ENCODE results near the gene SF3A2. TPM values are rescaled to one million over a fixed set of nuclear protein-coding genes. Genes with fewer than 3 reads are reported as not detected.

Gene SF3A2
- polyA plus RNA-seq, 3 donors = 78.4 to 99.8 (median 85.6) TPM

DNA sequence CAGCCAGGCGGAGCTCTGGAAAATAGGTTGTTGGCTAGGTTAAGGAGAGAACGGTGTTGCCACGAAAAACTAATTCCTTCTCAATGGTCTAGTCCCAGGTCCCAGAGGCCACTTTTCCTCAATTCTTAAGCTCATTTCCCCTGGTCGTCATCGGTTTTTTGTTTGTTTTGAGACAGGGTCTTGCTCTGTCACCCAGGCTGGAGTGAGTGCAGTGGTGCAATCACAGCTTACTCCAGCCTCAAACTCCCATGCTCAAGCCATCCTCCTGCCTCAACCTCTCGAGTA, 1.2 kb downstream of the SF3A2 start:
- DNase-seq = no peak

DNA sequence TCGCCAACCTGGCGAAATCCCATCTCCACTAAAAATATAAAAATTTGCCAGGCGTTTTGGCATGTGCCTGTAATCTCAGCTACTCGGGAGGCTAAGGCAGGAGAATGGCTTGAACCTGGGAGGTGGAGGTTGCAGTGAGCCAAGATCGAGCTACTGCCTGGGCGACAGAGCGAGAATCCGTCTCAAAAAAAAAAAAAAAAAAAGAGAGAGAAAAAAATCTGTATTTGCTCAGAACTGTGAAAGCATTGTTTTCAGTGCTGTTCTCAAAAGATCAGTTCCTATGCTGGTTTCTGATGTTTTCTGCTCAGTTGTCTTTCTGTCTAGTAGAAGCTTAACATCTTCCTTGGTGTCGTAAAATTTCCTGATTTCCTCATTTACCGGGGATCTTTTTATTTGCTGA, 2.5 kb downstream of the SF3A2 start:
- DNase-seq = no peak

DNA sequence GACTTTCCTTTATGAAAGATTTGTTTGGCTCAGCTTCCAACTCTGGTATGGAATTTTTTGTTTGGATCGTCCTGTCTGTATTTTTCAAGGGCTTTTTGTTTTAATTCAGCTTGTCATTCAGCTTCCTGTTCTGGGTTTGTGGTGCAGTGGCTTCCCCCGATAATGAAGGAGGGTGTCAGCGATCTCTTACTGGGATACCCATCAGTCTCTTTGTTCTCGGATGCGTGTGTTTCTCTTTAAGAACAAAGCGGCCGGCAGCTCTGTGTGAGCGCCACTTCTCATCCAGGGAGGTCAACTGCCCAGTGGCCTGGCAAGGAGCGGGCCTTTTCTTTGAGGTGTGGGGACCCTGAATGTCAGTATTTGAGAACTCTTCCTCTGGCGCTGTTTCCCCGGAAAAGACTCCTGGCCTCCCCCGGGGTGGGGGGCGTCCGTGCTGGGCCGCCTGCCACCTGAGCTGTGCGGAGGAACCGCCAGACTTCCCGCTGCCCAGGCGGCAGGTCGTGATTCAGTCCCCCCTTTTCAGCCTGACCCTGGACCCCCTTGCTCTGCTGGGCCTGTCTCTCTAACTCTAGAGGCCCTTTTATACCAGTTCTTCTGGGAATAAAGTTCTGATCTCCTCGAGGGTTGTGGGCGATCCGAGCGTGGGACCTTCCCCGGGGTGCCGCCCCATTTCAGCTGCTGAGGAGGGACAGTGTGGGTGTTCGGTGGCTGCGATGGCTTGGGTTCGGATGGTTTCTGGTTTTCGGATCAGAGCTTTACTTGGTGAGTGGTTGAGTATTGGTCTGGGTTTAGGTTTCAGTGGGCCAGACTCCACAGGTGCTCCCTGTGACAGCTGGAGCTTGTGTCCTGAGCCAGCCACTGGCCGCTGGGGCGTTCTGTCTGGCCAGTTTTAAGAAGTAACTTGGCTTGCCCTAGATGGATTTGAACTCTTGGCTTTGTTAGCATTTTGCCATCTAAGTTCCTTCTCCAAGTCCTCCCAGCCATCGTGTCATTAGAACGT, 3.4 kb downstream of the SF3A2 start:
- DNase-seq = no peak

DNA sequence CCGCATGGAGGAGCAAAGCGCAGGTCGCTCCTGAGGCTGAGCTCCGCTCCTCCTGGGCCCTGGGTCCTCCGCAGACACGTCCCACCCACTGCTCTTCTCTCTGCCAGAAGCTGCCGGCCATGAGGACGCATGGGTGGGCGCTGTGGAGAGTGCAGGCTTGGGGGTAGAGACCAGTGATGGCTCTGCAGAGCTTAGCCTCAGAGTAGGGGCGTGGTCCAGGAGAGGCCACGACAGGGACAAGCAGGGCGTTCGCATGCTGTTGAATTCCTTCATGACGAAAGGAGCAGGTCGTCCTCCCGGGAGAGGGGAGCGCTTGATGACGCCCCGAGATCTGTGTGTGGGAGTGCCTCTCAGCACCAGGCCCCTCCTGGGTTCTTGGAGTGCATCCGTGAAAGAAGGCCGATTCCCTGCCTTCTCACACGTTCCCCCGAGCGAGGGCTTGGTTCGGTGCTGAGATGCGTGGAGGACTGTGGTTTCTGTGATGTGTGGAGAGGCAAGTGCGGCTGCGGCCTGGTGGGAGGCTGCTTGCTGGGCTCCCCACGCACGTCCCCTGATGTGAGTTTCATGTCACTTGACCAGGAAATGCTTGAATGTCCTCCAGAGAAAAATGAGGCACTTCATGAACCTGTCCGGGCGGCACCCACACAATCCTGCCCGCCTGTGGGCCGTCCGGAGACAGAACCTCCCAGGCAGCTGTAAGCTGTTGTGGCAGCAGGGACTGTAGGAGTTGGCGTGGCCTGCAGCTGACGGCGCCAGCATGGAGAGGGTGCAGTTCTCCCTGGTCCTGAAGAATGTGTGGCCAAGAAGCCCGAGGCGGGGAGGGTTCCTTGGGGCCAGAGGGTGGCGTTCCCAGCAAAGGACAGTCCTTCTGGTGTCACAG, 4.5 kb downstream of the SF3A2 start:
- no peak for DNase-seq

DNA sequence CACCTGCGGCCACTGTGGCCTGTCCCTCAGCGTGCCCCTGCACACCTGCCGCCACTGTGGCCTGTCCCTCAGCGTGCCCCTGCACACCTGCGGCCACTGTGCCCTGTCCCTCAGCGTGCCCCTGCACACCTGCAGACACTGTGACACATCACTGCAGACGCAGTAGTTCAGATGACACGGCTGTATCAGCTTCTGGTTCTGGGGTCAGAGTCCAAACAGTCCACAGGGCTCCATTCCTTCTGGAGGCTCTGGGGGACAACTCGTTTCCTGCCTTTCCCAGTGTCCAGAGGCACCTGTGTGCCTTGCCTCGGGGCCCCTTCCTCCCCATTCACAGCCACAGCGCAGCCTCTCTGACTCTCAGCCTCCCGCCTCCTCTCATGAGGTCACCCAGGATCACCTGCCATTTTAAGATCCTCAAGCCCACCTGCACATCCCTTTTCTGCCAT, 5.5 kb downstream of the SF3A2 start:
- DNase-seq = no peak

DNA sequence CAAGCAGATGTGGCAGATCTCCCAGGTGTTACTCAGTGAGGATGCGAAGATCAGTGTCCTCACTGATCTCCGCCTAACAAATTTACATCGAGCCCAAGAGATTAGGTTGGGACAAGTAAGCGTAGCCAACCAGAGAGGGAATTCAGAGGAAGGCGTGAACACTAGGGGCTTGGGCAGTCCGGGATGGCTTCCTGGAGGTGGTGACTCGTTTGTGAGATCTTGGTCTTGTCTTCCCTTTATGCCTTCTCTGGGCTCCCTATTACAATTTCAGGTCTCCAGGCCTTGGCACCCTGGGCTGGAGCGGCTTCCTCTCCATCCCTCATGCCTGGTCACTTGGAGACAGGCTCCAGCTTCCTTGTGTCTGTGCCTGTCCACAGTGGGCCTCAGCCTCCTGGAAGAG, 6.2 kb downstream of the SF3A2 start:
- DNase-seq = no peak

DNA sequence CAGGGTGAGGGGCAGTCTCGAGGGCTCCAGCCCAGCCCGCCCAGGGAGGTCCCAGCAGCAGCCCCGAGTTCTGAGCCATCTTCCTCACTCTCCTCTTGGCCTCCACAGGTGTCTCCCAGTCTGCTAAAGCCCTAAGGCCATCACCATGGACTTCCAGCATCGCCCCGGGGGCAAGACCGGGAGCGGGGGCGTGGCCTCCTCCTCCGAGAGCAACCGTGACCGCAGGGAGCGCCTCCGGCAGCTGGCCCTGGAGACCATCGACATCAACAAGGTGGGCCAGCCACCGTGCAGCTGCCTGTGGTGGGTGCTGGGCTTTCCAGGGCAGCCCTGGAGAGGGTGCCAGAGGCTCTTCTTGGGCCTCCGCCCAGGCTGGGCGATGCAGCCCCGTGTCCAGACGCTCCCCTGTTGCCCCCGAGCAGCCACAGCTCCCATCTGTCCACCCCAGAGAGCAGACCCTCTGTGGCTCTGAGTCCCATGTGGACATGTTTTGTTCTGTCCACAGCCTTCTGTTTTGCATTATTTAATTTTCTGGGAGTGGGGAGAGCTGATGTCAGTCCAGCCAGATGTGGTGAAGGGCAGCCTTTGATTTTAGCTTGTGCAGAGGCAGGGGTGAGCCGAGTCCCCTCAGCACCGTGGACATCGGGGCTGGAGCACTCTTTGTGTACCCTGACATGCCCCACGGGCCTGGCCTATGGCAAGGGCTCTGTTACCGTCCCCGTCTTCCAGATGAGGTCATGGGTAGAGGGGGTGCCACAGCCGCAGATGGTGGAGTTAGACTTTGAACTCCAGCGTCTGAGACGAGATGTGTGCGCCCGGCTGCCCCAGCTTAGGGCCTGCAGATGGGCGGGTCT, 6.9 kb downstream of the SF3A2 start:
- DNase-seq = no peak

DNA sequence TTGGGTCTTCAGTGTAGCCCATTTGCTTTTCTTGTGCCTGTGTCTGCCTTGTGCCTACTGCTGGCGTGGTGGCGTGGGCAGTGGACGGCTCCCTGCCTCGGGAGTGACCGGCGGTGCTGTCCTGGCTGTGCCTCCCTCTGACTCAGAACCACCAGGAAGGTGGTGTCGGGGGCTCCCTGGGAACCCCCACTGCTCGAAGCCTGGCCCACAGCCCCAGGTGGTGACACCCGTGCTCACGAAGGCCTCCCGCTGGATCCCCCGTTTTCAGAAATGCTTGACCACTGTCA, 7.4 kb downstream of the SF3A2 start:
- DNase-seq = no peak

DNA sequence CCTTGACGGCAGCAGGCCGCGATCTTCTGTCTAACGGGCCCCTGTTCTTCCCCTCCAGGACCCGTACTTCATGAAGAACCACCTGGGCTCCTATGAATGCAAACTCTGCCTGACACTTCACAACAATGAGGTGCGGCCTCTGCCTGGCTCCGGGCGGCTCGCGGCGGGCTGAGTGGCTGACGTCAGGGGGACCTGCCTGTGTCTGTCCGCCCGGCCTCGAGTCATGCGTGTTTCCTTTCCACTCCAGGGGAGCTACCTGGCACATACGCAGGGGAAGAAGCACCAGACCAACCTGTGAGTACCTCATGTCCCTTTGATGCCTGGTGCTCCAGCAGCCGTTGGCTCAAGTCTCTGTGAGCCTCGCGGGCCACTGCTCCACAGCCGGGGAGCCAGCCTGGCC, 7.9 kb downstream of the SF3A2 start:
- no peak for DNase-seq

DNA sequence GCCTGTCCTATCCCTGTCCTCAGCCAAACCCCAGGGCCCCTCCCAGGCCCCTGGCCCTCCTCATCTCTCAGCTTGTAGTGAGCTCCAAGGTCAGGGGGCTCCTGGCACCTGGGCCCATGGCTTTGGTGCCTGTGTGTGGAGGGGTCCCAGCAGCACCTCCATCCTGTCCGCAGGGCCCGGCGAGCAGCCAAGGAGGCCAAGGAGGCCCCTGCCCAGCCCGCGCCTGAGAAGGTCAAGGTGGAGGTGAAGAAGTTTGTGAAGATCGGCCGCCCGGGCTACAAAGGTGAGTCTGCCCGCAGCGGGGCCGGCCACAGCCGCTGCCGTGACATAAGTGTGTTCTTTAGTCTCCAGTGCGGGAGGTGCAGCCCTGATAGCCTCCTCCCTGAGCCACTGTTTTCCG, 8.6 kb downstream of the SF3A2 start:
- DNase-seq = no peak

DNA sequence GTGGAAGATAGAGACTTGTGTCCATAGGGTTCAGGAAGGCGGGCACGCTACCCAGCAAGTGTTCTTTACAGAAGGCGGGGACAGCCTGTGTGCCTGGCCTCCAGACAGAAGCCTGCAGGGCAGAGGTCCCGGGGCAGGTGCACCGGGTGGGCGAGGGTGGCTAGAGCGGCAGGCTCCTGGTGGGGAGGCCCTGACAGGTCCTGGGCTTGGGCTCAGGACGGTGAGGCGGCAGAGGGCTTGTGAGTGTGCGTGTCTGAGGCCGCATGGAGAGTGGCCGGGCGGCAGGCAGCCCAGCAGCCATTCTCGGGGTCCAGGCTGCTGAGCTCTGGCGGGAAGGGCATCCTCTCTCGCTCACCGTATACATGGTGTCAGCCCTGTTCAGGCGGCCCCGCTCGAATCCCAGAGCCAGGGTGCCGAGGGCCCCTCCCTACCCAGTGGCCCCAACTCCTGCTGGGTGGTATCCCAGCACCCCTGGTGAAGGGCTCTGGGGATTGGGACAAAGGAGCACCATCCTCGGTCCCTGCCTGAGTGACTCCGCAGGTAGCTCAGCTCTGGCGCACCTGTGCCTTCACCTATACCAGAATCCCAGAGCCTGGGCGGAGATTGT, 9.5 kb downstream of the SF3A2 start:
- no peak for DNase-seq

DNA sequence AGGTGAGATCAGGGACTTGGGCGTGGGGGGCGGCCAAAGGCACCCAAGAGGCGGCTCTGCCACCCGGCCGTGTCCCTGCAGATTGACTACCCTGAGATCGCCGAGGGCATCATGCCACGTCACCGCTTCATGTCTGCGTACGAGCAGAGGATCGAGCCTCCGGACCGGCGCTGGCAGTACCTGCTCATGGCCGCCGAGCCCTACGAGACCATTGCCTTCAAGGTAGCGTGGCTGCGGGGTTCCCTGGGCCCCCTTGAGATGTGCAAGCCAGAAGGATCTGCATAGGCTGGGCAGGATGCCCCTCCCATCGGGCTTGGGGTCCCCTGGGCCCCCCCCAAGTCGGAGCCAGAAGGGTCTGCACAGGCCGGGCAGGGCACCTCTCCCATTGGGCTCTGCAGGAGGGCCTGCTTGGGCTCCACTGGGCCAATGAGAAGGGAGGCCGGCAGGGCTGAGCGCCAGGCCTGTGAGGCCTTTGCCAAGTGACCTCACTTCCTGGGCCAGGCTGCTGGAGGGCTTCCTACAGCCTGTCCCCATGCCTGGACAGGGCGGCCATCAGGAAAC, 10.3 kb downstream of the SF3A2 start:
- DNase-seq = no peak

DNA sequence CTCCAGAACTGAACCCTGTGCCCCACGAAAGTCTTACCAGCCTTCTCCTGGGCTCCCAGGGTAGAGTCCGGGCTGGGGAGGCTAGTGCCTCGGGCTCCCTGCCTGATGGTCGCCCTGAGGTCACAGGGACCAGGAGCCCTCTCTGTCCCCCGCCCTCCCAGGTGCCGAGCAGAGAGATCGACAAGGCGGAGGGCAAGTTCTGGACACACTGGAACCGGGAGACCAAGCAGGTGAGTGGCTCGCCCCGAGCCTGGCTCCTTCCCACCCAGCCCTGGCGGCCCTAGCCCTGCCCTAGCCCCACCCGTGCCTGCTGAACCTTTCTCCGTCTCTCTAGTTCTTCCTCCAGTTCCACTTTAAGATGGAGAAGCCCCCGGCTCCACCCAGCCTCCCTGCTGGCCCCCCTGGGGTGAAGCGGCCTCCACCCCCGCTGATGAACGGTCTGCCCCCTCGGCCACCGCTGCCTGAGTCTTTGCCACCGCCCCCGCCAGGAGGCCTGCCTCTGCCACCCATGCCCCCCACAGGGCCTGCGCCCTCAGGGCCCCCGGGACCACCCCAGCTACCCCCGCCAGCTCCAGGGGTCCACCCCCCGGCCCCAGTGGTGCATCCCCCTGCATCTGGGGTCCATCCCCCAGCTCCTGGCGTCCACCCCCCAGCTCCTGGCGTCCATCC, 10.9 kb downstream of the SF3A2 start:
- DNase-seq = no peak

DNA sequence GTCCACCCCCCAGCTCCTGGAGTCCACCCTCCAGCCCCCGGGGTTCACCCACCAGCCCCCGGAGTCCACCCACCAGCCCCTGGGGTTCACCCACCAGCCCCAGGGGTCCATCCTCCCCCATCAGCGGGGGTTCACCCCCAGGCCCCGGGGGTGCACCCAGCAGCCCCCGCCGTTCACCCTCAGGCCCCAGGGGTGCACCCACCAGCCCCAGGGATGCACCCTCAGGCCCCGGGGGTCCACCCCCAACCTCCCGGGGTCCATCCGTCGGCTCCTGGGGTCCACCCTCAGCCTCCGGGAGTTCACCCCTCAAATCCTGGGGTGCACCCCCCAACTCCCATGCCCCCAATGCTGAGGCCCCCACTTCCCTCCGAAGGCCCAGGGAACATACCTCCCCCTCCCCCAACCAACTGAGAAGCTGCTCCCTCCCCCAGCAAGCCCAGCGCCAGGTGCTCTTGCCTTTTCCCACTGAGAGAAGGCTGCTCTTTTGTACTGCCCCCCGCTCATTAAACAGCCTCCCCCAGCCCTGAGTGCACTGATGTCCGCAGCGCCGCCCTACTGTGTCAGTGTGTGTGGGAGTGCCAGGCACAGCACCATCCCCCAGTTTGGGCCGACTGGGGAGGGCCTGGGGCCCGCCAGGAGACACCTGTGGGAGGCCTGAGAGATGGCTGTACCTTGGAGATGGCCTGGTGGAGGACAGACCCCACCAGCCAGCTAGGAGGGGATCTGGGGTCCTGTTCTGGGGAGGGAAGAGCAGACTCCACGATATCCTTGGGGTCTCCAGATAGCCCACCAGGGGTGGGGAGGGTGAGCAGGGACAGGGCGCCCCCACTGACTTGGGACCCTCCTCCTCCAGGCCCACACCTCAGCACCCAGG, 11.7 kb downstream of the SF3A2 start:
- DNase-seq = no peak

DNA sequence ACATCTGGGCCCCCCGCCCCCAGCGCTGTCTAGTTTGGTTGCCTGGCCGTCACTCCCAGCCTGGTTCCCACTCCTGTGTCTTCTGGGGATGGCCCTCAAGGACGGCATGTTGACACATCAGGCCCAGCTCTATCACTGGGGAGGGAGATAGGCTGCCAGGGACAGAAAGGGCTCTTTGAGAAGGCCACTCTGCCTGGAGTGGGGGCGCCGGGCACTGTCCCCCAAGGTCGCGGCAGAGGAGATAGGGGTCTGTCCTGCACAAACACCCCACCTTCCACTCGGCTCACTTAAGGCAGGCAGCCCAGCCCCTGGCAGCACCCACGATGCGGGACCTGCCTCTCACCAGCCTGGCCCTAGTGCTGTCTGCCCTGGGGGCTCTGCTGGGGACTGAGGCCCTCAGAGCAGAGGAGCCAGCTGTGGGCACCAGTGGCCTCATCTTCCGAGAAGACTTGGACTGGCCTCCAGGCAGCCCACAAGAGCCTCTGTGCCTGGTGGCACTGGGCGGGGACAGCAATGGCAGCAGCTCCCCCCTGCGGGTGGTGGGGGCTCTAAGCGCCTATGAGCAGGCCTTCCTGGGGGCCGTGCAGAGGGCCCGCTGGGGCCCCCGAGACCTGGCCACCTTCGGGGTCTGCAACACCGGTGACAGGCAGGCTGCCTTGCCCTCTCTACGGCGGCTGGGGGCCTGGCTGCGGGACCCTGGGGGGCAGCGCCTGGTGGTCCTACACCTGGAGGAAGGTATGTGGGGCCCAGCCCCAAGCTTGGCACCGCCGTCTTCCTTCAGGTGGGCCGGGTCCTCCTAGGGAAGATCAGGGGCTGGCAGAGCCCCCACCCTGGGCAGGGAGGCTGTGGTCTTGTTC, 12.6 kb downstream of the SF3A2 start, which contains the start of gene AMH:
AMH (plus strand) TSS at position 314 of the 857 bp plus-strand sequence; CDS start at position 324, 10 bp downstream.
- DNase-seq = no peak

DNA sequence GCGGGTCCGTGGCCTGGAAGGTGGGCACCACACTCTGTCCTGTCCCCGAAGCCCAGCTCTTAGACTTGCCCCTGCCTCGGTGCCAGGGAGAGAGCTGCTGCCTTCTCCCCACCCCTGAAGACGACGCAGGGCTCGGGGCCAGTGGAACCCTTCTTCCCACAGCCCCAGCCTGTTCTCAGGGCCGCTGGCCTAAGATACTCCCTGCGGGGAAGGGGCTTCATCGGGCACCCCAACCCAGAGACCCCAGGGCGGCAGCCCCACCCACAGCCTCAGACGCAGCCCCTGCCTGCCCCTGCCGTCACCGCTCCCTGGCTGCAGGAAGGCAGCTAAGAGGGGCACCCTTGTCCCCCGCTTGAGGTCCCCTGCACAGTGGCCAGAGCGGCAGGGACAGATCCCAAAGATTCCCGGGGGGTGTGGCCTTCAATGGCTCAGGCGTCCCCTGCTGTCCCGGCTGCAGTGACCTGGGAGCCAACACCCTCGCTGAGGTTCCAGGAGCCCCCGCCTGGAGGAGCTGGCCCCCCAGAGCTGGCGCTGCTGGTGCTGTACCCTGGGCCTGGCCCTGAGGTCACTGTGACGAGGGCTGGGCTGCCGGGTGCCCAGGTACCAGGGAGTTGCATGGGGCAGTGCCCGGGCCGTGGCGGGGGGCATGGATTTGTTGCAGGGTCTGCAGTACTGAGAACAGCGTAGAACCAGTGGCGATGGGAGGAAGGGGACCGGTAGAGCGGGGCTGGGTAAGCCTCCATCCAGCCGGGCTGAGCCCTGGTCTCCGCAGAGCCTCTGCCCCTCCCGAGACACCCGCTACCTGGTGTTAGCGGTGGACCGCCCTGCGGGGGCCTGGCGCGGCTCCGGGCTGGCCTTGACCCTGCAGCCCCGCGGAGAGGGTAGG, 13.5 kb downstream of the SF3A2 start:
- no peak for DNase-seq

DNA sequence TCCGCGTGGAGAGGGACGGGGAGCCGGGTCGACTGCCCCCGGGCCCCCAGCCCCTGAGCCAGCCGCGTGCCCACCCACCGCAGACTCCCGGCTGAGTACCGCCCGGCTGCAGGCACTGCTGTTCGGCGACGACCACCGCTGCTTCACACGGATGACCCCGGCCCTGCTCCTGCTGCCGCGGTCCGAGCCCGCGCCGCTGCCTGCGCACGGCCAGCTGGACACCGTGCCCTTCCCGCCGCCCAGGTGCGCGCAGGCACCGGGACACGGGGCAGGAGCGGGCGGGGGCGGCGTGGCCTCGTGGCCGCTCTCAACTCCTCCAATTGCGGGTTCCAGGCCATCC, 14.1 kb downstream of the SF3A2 start:
- DNase-seq = no peak
